ENCODE results near the gene PLCH2. TPM values are rescaled to one million over a fixed set of nuclear protein-coding genes. Genes with fewer than 3 reads are reported as not detected.

The PLCH2 gene
- total and polyA plus RNA-seq, 2 donors (not counting 3 experiments of a cell fraction or from before 2014, with no cell fraction given): 0.19 to 0.31 TPM

- Histone ChIP-seq H4K20me1 (replicated peaks; ENCODE audit: control insufficient read depth, extremely low read depth, insufficient read depth, low read length) (no peaks in the 10 kb centered on the region), H3K9ac (replicated peaks; ENCODE audit: extremely low read depth, insufficient read depth, low read length) (no peak overlapping the region), H2AFZ (ENCODE audit: low read depth, low read length) (no peak overlapping the region), H3K4me1 (ENCODE audit: control insufficient read depth, extremely low read depth, insufficient read depth, low read length) (no peaks in the 10 kb centered on the region), H3K4me3 (replicated peaks in 1 of 3; ENCODE audit: insufficient read depth in 1 of 3, low read depth in 1 of 3, low read length in 3 of 3) (no peak overlapping the region), H3K27me3 (ENCODE audit: control insufficient read depth in 2 of 2, insufficient read depth in 2 of 2, low read length in 2 of 2) (no peaks in the 10 kb centered on the region), H3K4me2 (ENCODE audit: insufficient read depth, low read length) (no peak overlapping the region), H3K27ac (ENCODE audit: insufficient read depth, low read depth, low read length) (no peak overlapping the region), H3K9me3 (replicated peaks; ENCODE audit: control insufficient read depth, insufficient read depth, low read length) (no peaks in the 10 kb centered on the region), H3K79me2 (ENCODE audit: control insufficient read depth, insufficient read depth, low read length) (no peaks in the 10 kb centered on the region), H3K36me3 (ENCODE audit: control insufficient read depth in 2 of 2, extremely low read depth in 1 of 2, insufficient read depth in 2 of 2, low read length in 2 of 2) (no peaks in the 10 kb centered on the region), H3K9me1 (replicated peaks; ENCODE audit: control insufficient read depth, extremely low read depth, insufficient read depth, low read length) (no peaks in the 10 kb centered on the region)
- no peak for DNase-seq (ENCODE audit: low read depth, low spot score)
- no TSS peak for BruUV-seq (replicated peaks)
- TF ChIP-seq GATA2 (IDR thresholded peaks at IDR 0.05; ENCODE audit: insufficient read depth, insufficient read length, low read depth, low read length) (no peak), FOS (IDR thresholded peaks at IDR 0.05; ENCODE audit: borderline replicate concordance, insufficient read depth, low read length) (no peak), POLR2AphosphoS5 (IDR thresholded peaks at IDR 0.05; ENCODE audit: insufficient read depth, low read depth, low read length) (no peak), JUN (IDR thresholded peaks at IDR 0.05; ENCODE audit: borderline replicate concordance, insufficient read depth, insufficient read length, low read depth) (no peak), MYC (IDR thresholded peaks at IDR 0.05; ENCODE audit: low read depth, low read length) (no peak), EZH2 (IDR thresholded peaks at IDR 0.05; ENCODE audit: borderline replicate concordance, low read depth, low read length, severe bottlenecking) (no peak), POLR2A (IDR thresholded peaks at IDR 0.05; ENCODE audit: low read depth, low read length) (no peak), CTCF (IDR thresholded peaks at IDR 0.05; ENCODE audit: extremely low read depth in 1 of 2, insufficient read depth in 1 of 2, low read depth in 1 of 2, low read length in 2 of 2) (no peak)
- POLR2A ChIA-PET: no interaction called here
- CTCF ChIA-PET: no interaction called here
- intact Hi-C loops (cut with micrococcal nuclease): no loop called here
- dilution Hi-C loops (cut with MboI; ENCODE audit: extremely low pct_ligation_motif_present, low sequenced_read_pairs): no loop called here
- FAIRE-seq: no peak
These were observed 20.1 kb downstream of the PLCH2 start for GRCh38 chr1:2496087-2496622.

Data from endothelial cell of umbilical vein (primary cell).